GM12878 (cell line): ENCODE measurements around the gene NUDT13.

Source experiments
- CHD2 ChIP-seq: IDR thresholded peaks from 2 replicates; pipeline ENCODE4 v1.6.1; 2011; ENCODE audit warnings: low read depth, low read length, improper control_type of control experiment, borderline replicate concordance
- CTCF ChIP-seq, 3 experiments: IDR thresholded peaks in 2 of 3; conservative IDR thresholded peaks in 1 of 3; 2 replicates each; pipeline ENCODE4 v1.5.1; 2011; ENCODE audit warnings: low read depth in 3 of 3, low read length in 3 of 3, mild to moderate bottlenecking in 3 of 3, control low read depth in 2 of 3, moderate library complexity in 2 of 3, inconsistent platforms in 1 of 3, mixed read lengths in 1 of 3; ENCODE audit not compliant: control insufficient read depth in 2 of 3, insufficient read depth in 1 of 3; ENCODE audit errors: extremely low read depth in 1 of 3
- EP300 ChIP-seq, 2 experiments: fragments of 150-350 bp in 1 of 2; IDR thresholded peaks; 2 replicates each; pipeline ENCODE4 v1.6.1; 2011 to 2012; ENCODE audit warnings: low read depth in 2 of 2, low read length in 2 of 2, borderline replicate concordance in 1 of 2, improper control_type of control experiment in 1 of 2, inconsistent platforms in 1 of 2; ENCODE audit not compliant: control insufficient read depth in 1 of 2
- JUNB ChIP-seq: IDR thresholded peaks from 2 replicates; pipeline ENCODE4 v1.6.1; 2016; ENCODE audit warnings: antibody characterized with exemption, mild to moderate bottlenecking
- SMC3 ChIP-seq: IDR thresholded peaks from 2 replicates; pipeline ENCODE4 v1.6.1; 2011; ENCODE audit warnings: low read length, improper control_type of control experiment, borderline replicate concordance
- STAT1 ChIP-seq: fragments of 450-650 bp; conservative IDR thresholded peaks from 2 replicates; pipeline ENCODE4 v1.6.1; 2014; ENCODE audit warnings: antibody characterized with exemption, mild to moderate bottlenecking
- SUPT20H ChIP-seq: IDR thresholded peaks from 2 replicates; pipeline ENCODE4 v1.6.1; 2011; ENCODE audit warnings: low read depth, mild to moderate bottlenecking, low read length, moderate library complexity, borderline replicate concordance; ENCODE audit not compliant: control insufficient read depth
- TF ChIP-seq, protein P1 (sequence below): IDR thresholded peaks from 2 replicates; pipeline ENCODE4 v1.6.1; 2012; ENCODE audit warnings: mild to moderate bottlenecking, low read depth, low read length

GRCh38 chr10:73126343-73126742 is 16.1 kb downstream of the NUDT13 start:
- no peak for TF ChIP-seq EP300 (IDR thresholded peaks at IDR 0.05; ENCODE audit: borderline replicate concordance in 1 of 2, control insufficient read depth in 1 of 2, low read depth in 2 of 2, low read length in 2 of 2)
- no peak for TF ChIP-seq STAT1
- TF ChIP-seq SMC3 = no peak
- no peak for TF ChIP-seq SUPT20H
- TF ChIP-seq, protein P1, sequence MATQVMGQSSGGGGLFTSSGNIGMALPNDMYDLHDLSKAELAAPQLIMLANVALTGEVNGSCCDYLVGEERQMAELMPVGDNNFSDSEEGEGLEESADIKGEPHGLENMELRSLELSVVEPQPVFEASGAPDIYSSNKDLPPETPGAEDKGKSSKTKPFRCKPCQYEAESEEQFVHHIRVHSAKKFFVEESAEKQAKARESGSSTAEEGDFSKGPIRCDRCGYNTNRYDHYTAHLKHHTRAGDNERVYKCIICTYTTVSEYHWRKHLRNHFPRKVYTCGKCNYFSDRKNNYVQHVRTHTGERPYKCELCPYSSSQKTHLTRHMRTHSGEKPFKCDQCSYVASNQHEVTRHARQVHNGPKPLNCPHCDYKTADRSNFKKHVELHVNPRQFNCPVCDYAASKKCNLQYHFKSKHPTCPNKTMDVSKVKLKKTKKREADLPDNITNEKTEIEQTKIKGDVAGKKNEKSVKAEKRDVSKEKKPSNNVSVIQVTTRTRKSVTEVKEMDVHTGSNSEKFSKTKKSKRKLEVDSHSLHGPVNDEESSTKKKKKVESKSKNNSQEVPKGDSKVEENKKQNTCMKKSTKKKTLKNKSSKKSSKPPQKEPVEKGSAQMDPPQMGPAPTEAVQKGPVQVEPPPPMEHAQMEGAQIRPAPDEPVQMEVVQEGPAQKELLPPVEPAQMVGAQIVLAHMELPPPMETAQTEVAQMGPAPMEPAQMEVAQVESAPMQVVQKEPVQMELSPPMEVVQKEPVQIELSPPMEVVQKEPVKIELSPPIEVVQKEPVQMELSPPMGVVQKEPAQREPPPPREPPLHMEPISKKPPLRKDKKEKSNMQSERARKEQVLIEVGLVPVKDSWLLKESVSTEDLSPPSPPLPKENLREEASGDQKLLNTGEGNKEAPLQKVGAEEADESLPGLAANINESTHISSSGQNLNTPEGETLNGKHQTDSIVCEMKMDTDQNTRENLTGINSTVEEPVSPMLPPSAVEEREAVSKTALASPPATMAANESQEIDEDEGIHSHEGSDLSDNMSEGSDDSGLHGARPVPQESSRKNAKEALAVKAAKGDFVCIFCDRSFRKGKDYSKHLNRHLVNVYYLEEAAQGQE = no peak
- no peak for TF ChIP-seq CTCF (IDR thresholded peaks at IDR 0.05 in 2 of 3, conservative IDR thresholded peaks at IDR 0.05 in 1 of 3; ENCODE audit: control insufficient read depth in 2 of 3, extremely low read depth in 1 of 3, insufficient read depth in 1 of 3, low read depth in 3 of 3, low read length in 3 of 3)
- no peak for TF ChIP-seq CHD2
- TF ChIP-seq JUNB = no peak
